PFSK-1 (cell line): ENCODE data around the gene FOXP4.

Source experiments
- FOXP2 ChIP-seq: optimal IDR thresholded peaks from 2 replicates; pipeline ENCODE3; 2011; ENCODE audit warnings: borderline replicate concordance, control low read depth, inconsistent platforms; ENCODE audit not compliant: insufficient read depth; ENCODE audit errors: extremely low read length, extremely low read depth
- POLR2AphosphoS5 ChIP-seq: IDR thresholded peaks from 2 replicates; pipeline ENCODE4 v1.6.1; 2012; ENCODE audit warnings: low read depth, mild to moderate bottlenecking, control low read depth, low read length, moderate library complexity
- REST ChIP-seq, 2 experiments: IDR thresholded peaks; 2 replicates each; pipeline versions ENCODE4 v1.6.1 to v1.8.0; 2011 to 2012; ENCODE audit warnings: low read depth in 2 of 2, low read length in 2 of 2, control low read depth in 1 of 2, inconsistent platforms in 1 of 2, mild to moderate bottlenecking in 1 of 2, moderate library complexity in 1 of 2; ENCODE audit not compliant: insufficient read depth in 1 of 2
- SIN3A ChIP-seq: IDR thresholded peaks from 2 replicates; pipeline ENCODE4 v1.6.1; 2012; ENCODE audit warnings: mild to moderate bottlenecking, low read length, moderate library complexity, borderline replicate concordance; ENCODE audit not compliant: insufficient read depth
- TAF1 ChIP-seq: IDR thresholded peaks from 2 replicates; pipeline ENCODE4 v1.6.1; 2012; ENCODE audit warnings: low read length, control low read depth, borderline replicate concordance; ENCODE audit not compliant: insufficient read depth

The FOXP4 gene

GRCh38 chr6:41643899-41644269, 97.7 kb downstream of the FOXP4 start:
- TF ChIP-seq POLR2AphosphoS5 (no peak; the same call in 1 of the 2 replicates), FOXP2 (no peak), SIN3A (no peak), TAF1 (no peak), REST (IDR thresholded peaks at IDR 0.05; ENCODE audit: insufficient read depth in 1 of 2, low read depth in 2 of 2, low read length in 2 of 2) (no peak)

- TF ChIP-seq TAF1: no peak
- TF ChIP-seq POLR2AphosphoS5: no peak
- no peak for TF ChIP-seq REST (IDR thresholded peaks at IDR 0.05; ENCODE audit: insufficient read depth in 1 of 2, low read depth in 2 of 2, low read length in 2 of 2)
Measured at GRCh38 chr6:41644297-41644879, 98.2 kb downstream of the FOXP4 start.

GRCh38 chr6:41645007-41645618, 98.9 kb downstream of the FOXP4 start:
- TF ChIP-seq SIN3A: no peak
- TF ChIP-seq REST (IDR thresholded peaks at IDR 0.05; ENCODE audit: insufficient read depth in 1 of 2, low read depth in 2 of 2, low read length in 2 of 2): no peak
- TF ChIP-seq TAF1: no peak
- no peak for TF ChIP-seq FOXP2
- no peak for TF ChIP-seq POLR2AphosphoS5

GRCh38 chr6:41646026-41646795, 100.0 kb downstream of the FOXP4 start:
- TF ChIP-seq TAF1 (no peak), FOXP2 (no peak), SIN3A (no peak), POLR2AphosphoS5 (no peak), REST (IDR thresholded peaks at IDR 0.05; ENCODE audit: insufficient read depth in 1 of 2, low read depth in 2 of 2, low read length in 2 of 2) (no peak)
